HepG2 (cell line): Measurements from ENCODE around the gene DNAJC11. TPM values are rescaled to one million over a fixed set of nuclear protein-coding genes. Genes with fewer than 3 reads are reported as not detected.

Experiments
- ATAC-seq: fragments of 200-7000 bp; cut with Tn5 transposase; 3 replicates; pipeline ENCODE4 v1.9.1; 2020; ENCODE audit warnings: mild to moderate bottlenecking, moderate library complexity
- BruUV-seq: library from RNA; stranded (reverse); fragments of 400-500 nt; replicated peaks from 2 replicates; lab custom pipeline; 2021; lab: Mats Ljungman, UMichigan
- CTCF ChIA-PET: fragments of 300-600 bp; formaldehyde crosslinking; extraction: SDS; loops from one replicate; lab custom pipeline; 2021; ENCODE audit warnings: low total read pairs, inconsistent platforms, low intra/inter-chr PET ratio; lab: Yijun Ruan, JAX
- POLR2A ChIA-PET: fragments of 350-600 bp; sonication (Branson Sonifier 250); formaldehyde crosslinking; loops from one replicate; lab custom pipeline; 2020; ENCODE audit warnings: antibody characterized with exemption, inconsistent platforms; lab: Yijun Ruan, JAX
- DNase-seq: peaks from one replicate; pipeline ENCODE4 v3.0.0-alpha.2; 2015; ENCODE audit warnings: low spot score
- FAIRE-seq: peaks from 3 replicates; lab custom pipeline; 2011; peaks lifted over from hg19 to GRCh38; lab: Jason Lieb, UNC
- H2AFZ ChIP-seq: one replicate; pipeline ENCODE4 v1.6.1; 2011; ENCODE audit warnings: low read length, inconsistent platforms
- H3K27ac ChIP-seq: fragments of 300-600 bp; 3 replicates; pipeline ENCODE4 v1.8.0; 2011; ENCODE audit warnings: mixed run types, mild to moderate bottlenecking, mixed read lengths, low read length, inconsistent platforms; ENCODE audit not compliant: insufficient read depth; ENCODE audit errors: extremely low read length
- H3K27me3 ChIP-seq, 2 experiments: fragments of 200-600 bp in 1 of 2; 2 replicates in 1 of 2; 3 replicates in 1 of 2; pipeline versions ENCODE4 v1.6.0 to v1.8.0; 2011; ENCODE audit warnings: low read length in 2 of 2, mild to moderate bottlenecking in 2 of 2, moderate library complexity in 2 of 2, inconsistent platforms in 1 of 2; ENCODE audit not compliant: insufficient read depth in 2 of 2, control insufficient read depth in 1 of 2
- H3K36me3 ChIP-seq, 2 experiments: fragments of 200-600 bp in 1 of 2; replicated peaks in 1 of 2; 2 replicates in 1 of 2; 3 replicates in 1 of 2; pipeline versions ENCODE4 v1.5.1 to v1.8.0; 2011; ENCODE audit warnings: low read length in 2 of 2, inconsistent platforms in 1 of 2; ENCODE audit not compliant: insufficient read depth in 2 of 2, control insufficient read depth in 1 of 2
- H3K4me1 ChIP-seq: 2 replicates; pipeline ENCODE4 v1.5.1; 2012; ENCODE audit warnings: low read length, inconsistent platforms; ENCODE audit not compliant: insufficient read depth
- H3K4me2 ChIP-seq: 2 replicates; pipeline ENCODE4 v1.6.0; 2011; ENCODE audit warnings: low read depth, low read length, inconsistent platforms
- H3K4me3 ChIP-seq, 3 experiments: fragments of 200-600 bp in 1 of 3; sonication (generic), shearing (Covaris generic) in 1 of 3; replicated peaks in 1 of 3; 2 replicates each; pipeline ENCODE4 v1.5.1; 2011 to 2016; ENCODE audit warnings: low read length in 3 of 3, inconsistent platforms in 2 of 3, low read depth in 2 of 3, mild to moderate bottlenecking in 2 of 3, control low read depth in 1 of 3, mixed read lengths in 1 of 3; ENCODE audit not compliant: insufficient read depth in 1 of 3
- H3K79me2 ChIP-seq: one replicate; pipeline ENCODE4 v1.6.1; 2011; ENCODE audit warnings: low read length, inconsistent platforms; ENCODE audit not compliant: insufficient read depth
- H3K9ac ChIP-seq: 2 replicates; pipeline ENCODE4 v1.6.0; 2011; ENCODE audit warnings: mild to moderate bottlenecking, low read depth, low read length, inconsistent platforms; ENCODE audit not compliant: insufficient read depth
- H3K9me3 ChIP-seq: 2 replicates; pipeline ENCODE4 v1.5.1; 2012; ENCODE audit warnings: mild to moderate bottlenecking, low read length
- H4K20me1 ChIP-seq: 2 replicates; pipeline ENCODE4 v1.6.0; 2011; ENCODE audit warnings: inconsistent platforms, mild to moderate bottlenecking, low read length, moderate library complexity; ENCODE audit not compliant: insufficient read depth
- RARG ChIP-seq: sonication (generic); formaldehyde crosslinking; IDR thresholded peaks from 2 replicates; pipeline ENCODE4 v1.4.0; 2020; ENCODE audit warnings: low read depth, mild to moderate bottlenecking, missing genetic modification reagents
- THRA ChIP-seq: sonication (generic); formaldehyde crosslinking; IDR thresholded peaks from 2 replicates; pipeline ENCODE4 v1.4.0; 2020; ENCODE audit warnings: missing genetic modification reagents, borderline replicate concordance
- ZBTB2 ChIP-seq: sonication (generic); formaldehyde crosslinking; IDR thresholded peaks from 2 replicates; pipeline ENCODE4 v1.8.0; 2022; ENCODE audit warnings: low read depth, missing genetic modification reagents
- ZFYVE20 ChIP-seq: sonication (generic); formaldehyde crosslinking; IDR thresholded peaks from 2 replicates; pipeline ENCODE4 v1.8.0; 2023; ENCODE audit warnings: low read depth, mild to moderate bottlenecking, moderate library complexity, missing genetic modification reagents, borderline replicate concordance
- ZNF318 ChIP-seq: sonication (generic); formaldehyde crosslinking; IDR thresholded peaks from 2 replicates; pipeline ENCODE4 v1.4.0; 2020; ENCODE audit warnings: mild to moderate bottlenecking, missing genetic modification reagents
- WGBS: methylation state at CpG from one replicate; pipeline ENCODE4 v1.1.6; 2017; ENCODE audit warnings: low lambda C conversion rate; 5-methylcytosine and 5-hydroxymethylcytosine counted together
- in situ Hi-C: cut with HindIII; loops from 2 replicates; pipeline ENCODE4 v1.10.0; 2017; ENCODE audit warnings: low pct_unique_long_range_greater_than_20kb; ENCODE audit not compliant: extremely low pct_ligation_motif_present
- intact Hi-C: fragments of 100-400 bp; cut with micrococcal nuclease; formaldehyde crosslinking; loops from one replicate; pipeline ENCODE4 v1.10.0; 2022; ENCODE audit not compliant: unreplicated experiment
- polyA plus RNA-seq, 8 experiments: library from polyadenylated mRNA; depleted of rRNA in 3 of 8; stranded (reverse) in 7 of 8; unstranded in 1 of 8; fragments of >200 nt; fragmentation: Illumina TruSeq in 4 of 8; extraction: Trizol in 4 of 8; gene quantifications; 2 replicates each; pipeline versions ENCODE4 v1.2.1 to v1.2.3, GENCODE V29; 2011 to 2016; ENCODE audit warnings: low read depth in 4 of 8, missing spikeins in 1 of 8, mixed read lengths in 1 of 8; ENCODE audit not compliant: insufficient read depth in 1 of 8
- total RNA-seq, 5 experiments: library from RNA; depleted of rRNA; stranded (reverse); fragments of >200 nt; fragmentation: Illumina TruSeq; extraction: Trizol; gene quantifications; 2 replicates each; pipeline ENCODE4 v1.2.3, GENCODE V29; 2016; ENCODE audit warnings: low read depth in 1 of 5

Gene DNAJC11
- total and polyA plus RNA-seq, 2 of the 13 experiments (the other 11 are each of a cell fraction or from before 2014, with no cell fraction given), result 25.1 to 47.6 TPM

GRCh38 chr1:6738987-6739676 lies 37.5 kb upstream of the DNAJC11 start:
- Histone ChIP-seq H3K4me1 (no peaks in the 10 kb centered on the region), H3K4me2 (no peak overlapping the region), H2AFZ (no peak overlapping the region), H3K9me3 (no peaks in the 10 kb centered on the region), H3K27ac (no peak overlapping the region), H3K27me3 (peaks cover 1 to 7% of the 10 kb centered on the region in 2 experiments; a peak in 3 of 5 replicates), H4K20me1 (no peaks in the 10 kb centered on the region), H3K4me3 (no peak overlapping the region), H3K79me2 (no peaks in the 10 kb centered on the region), H3K9ac (no peak overlapping the region), H3K36me3 (no peaks in the 10 kb centered on the region)
- TF ChIP-seq THRA (CRISPR knock-in tag) (no peak), ZFYVE20 (CRISPR knock-in tag) (no peak), ZBTB2 (CRISPR knock-in tag) (no peak), RARG (CRISPR knock-in tag) (no peak), ZNF318 (CRISPR knock-in tag) (no peak)
- FAIRE-seq (no peak), DNase-seq (no peak), ATAC-seq (no peak)
- WGBS, result 52% methylated on average over 30 of the region's 30 CpGs
- BruUV-seq, result no TSS peak
- in situ Hi-C loops (no loop called here), intact Hi-C loops (no loop called here)
- POLR2A ChIA-PET, result no interaction called here
- CTCF ChIA-PET, result no interaction called here
